ENCODE measurements around the gene CIAO3.
A peak's percentile ranks its signal among the peaks of the same experiment; 100 is the strongest.

The CIAO3 gene

DNA sequence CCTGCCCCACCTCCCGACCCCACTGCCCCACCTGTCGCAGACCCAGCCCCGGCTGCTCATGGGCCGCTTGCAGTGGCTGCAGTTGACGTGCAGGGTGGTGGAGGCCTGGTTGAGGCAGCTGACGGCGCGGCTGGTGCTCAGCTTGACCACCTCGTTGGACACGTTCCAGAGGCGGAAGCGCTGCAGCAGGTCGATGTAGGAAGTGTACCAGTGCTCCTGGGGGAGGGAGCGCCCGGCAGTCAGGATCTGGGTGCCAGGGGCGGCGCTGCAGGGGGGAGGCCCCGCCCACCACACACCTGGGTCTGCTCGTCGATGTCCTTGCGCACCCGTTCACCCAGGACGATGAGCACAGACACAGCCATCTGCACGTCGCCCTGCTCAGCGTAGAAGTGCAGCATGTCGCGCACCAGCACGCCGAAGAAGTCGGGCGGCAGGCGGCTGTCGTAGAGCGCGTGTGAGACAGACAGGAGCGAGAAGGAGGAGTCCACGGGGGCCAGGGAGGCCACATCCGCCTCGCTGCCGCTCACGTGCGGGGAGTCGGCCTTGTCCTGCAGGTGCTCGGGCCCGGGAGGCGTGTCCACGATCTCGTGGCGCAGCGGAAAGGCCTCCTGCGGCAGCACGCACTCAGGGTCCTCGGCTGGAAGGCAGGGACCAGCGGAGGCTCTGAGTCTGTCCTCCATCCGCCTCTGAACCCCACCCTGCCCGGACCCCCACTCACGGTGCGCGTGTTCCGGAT is 55.7 kb downstream of the CIAO3 start:
- Histone ChIP-seq H3K4me1 (peaks cover 12% of the 10 kb centered on the region; the same call in 1 of the 2 replicates), H3K27me3 (no peaks in the 10 kb centered on the region), H3K36me3 (peaks cover 51% of the 10 kb centered on the region), H3K4me3 (ENCODE audit: low read depth, low read length) (peak overlapping the region; percentile 69; the same call in 1 of the 2 replicates), H3K9me3 (no peaks in the 10 kb centered on the region)
- no peak for DNase-seq
- TF ChIP-seq, protein P1, sequence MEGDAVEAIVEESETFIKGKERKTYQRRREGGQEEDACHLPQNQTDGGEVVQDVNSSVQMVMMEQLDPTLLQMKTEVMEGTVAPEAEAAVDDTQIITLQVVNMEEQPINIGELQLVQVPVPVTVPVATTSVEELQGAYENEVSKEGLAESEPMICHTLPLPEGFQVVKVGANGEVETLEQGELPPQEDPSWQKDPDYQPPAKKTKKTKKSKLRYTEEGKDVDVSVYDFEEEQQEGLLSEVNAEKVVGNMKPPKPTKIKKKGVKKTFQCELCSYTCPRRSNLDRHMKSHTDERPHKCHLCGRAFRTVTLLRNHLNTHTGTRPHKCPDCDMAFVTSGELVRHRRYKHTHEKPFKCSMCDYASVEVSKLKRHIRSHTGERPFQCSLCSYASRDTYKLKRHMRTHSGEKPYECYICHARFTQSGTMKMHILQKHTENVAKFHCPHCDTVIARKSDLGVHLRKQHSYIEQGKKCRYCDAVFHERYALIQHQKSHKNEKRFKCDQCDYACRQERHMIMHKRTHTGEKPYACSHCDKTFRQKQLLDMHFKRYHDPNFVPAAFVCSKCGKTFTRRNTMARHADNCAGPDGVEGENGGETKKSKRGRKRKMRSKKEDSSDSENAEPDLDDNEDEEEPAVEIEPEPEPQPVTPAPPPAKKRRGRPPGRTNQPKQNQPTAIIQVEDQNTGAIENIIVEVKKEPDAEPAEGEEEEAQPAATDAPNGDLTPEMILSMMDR (IDR thresholded peaks at IDR 0.05; ENCODE audit: low read depth, low read length) = no peak

DNA sequence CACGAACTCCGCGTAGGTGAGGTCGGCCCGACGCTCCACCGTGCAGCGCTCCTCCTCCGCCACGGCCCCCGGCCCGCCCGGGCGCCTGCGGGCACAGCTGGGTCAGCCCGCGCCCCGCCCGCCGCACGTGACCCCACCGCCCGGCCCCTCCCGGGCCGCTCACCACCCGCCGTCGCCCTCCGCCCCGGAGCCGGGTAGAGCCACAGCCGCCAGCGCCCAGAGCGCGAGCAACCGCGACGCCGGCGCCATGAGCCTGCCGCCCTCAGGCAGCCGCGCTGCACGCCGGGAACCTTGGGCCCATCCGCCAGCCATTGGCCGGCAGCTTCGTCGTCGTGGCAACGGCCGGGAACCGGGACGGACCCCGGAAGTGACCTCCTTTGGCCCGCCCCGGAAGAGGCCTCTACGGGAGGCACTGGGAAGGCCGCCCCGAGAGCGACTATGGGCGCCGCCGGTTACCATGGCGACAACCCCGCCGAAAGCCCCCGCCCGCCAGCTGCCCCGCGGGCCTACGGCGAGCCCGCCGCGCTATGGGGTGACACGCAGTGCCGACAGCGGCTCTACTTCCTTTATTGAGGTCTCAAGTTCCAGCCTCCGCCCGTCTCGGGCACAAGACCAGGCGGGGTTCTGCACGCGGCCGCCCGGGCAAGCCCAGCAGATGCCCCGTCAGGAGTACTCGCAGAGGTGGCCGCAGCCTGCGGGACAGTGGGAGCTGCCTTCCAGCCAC is 56.6 kb downstream of the CIAO3 start, which contains the start of gene JMJD8:
Gene JMJD8 (minus strand): TSS at position 264 of the 724 bp plus-strand sequence. CDS start 15 bp downstream, at position 249.
- H3K4me1 ChIP-seq = peaks cover 12% of the 10 kb centered on the region; the same call in 1 of the 2 replicates
- H3K36me3 ChIP-seq = peaks cover 51% of the 10 kb centered on the region
- no peaks in the 10 kb centered on the region for H3K27me3 ChIP-seq
- DNase-seq = peak; percentile 99
- no peaks in the 10 kb centered on the region for H3K9me3 ChIP-seq
- H3K4me3 ChIP-seq (ENCODE audit: low read depth, low read length) = peak within 1 kb of the TSS; percentile 69
- TF ChIP-seq, protein P1 (IDR thresholded peaks at IDR 0.05; ENCODE audit: low read depth, low read length) = no peak

DNA sequence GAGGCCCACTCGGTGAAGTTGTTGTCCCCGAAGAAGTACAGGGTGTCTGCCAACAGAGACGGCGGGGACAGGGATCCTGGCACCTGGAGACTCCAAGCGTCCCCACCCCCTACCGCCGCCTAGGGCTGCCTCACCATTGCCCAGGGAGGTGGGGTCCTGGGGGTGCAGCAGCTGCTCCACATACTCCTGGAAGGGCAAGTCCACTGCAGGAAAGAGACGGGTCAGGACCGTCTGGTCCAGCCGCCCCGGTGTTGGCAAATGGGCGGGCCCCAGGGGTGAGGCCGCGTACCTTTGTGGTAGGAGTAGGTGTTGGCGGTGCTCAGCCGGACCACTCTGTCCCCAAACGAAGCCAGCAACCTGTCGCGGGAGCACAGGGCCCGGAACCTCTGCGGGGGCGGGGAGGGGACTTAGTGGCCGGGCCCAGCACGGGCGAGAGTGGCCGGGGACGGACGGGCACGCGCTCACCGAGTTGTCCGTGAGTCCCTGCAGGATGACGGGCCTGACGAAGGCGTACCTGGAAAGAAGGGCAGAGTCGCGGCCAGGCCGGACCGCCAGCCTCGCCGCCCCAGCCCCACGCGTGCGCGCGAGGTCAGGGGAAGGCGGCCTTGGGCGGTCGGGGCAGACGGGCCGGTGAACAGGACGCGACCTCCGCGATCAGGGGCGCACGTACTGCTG is 57.3 kb downstream of the CIAO3 start:
- TF ChIP-seq, protein P1 (IDR thresholded peaks at IDR 0.05; ENCODE audit: low read depth, low read length) = no peak
- Histone ChIP-seq H3K9me3 (no peaks in the 10 kb centered on the region), H3K27me3 (no peaks in the 10 kb centered on the region), H3K36me3 (peaks cover 51% of the 10 kb centered on the region), H3K4me1 (peaks cover 15% of the 10 kb centered on the region), H3K4me3 (ENCODE audit: low read depth, low read length) (peak overlapping the region; percentile 69)
- no peak for DNase-seq

DNA sequence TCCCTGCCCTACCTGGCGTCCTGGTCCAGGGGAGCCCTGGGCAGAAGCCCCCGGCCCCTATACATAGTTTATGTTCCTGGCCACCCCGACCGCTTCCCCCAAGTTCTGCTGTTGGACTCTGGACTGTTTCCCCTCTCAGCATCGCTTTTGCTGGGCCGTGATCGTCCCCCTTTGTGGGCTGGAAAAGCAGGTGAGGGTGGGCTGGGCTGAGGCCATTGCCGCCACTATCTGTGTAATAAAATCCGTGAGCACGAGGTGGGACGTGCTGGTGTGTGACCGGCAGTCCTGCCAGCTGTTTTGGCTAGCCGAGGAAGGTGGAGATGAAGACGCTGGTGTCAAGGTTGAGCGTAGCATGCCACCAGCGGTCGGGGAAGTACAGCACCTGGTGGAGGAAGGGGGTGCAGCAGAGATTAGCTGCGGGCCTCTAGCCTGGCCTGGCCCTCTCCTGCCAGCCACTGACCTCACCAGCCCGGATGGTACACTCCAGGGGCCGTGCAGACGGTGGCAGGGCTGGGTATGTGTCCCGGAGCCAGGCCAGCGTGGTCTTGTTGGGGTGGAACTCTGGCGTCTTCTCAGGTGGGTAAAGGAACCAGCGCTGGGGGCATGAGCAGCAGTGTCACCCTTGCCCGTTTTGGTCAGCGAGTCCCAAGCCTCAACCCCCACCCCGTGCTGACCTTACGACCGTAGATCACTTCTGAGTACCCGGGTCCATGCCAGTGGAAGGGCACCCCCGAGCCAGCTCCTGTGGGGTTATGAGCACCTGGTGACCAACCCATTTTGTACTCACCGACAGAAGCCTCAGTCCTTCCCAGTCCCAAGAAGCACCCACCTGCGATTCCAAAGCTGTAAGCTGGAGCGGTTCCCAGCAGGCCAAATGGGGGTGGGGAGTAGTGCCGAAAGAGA is 58.1 kb downstream of the CIAO3 start:
- H3K36me3 ChIP-seq = peaks cover 51% of the 10 kb centered on the region
- TF ChIP-seq, protein P1 (IDR thresholded peaks at IDR 0.05; ENCODE audit: low read depth, low read length) = no peak

DNA sequence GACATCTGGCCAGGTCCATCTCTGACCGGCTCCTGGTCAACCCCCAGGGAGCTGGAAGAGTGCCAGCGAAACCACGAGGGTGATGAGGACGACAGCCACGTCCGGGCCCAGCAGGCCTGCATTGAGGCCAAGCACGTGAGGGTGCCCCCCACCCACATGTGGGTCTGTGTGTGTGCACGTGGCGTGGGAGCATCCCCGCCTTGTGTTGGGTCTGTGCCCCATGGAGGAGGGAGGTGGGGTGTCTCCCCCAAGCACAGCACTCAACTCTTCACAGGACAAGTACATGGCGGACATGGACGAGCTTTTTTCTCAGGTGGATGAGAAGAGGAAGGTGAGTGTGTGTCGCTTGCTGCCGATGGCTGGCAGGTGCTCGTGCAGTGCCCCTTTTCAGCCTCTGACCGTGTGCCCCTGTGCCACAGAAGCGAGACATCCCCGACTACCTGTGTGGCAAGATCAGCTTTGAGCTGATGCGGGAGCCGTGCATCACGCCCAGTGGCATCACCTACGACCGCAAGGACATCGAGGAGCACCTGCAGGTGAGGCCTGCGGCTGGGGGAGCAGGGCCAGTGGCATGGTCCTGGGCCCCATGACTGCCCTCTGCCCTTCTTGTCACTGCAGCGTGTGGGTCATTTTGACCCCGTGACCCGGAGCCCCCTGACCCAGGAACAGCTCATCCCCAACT is 58.9 kb downstream of the CIAO3 start:
- Histone ChIP-seq H3K36me3 (peaks cover 48% of the 10 kb centered on the region), H3K27me3 (no peaks in the 10 kb centered on the region), H3K9me3 (no peaks in the 10 kb centered on the region), H3K4me3 (ENCODE audit: low read depth, low read length) (peak overlapping the region; percentile 91), H3K4me1 (peaks cover 15% of the 10 kb centered on the region)
- peak; percentile 47 for DNase-seq
- TF ChIP-seq, protein P1 (IDR thresholded peaks at IDR 0.05; ENCODE audit: low read depth, low read length) = no peak

More for the DNA sequence above, 58.1 kb downstream of the CIAO3 start:
- DNase-seq = no peak
- H3K27me3 ChIP-seq = no peaks in the 10 kb centered on the region
- H3K9me3 ChIP-seq = no peaks in the 10 kb centered on the region
- peak overlapping the region; percentile 69 for H3K4me3 ChIP-seq (ENCODE audit: low read depth, low read length)
- H3K4me1 ChIP-seq = peaks cover 15% of the 10 kb centered on the region

All from BE2C (cell line).